ENCODE data around the gene EDN1.

DNA sequence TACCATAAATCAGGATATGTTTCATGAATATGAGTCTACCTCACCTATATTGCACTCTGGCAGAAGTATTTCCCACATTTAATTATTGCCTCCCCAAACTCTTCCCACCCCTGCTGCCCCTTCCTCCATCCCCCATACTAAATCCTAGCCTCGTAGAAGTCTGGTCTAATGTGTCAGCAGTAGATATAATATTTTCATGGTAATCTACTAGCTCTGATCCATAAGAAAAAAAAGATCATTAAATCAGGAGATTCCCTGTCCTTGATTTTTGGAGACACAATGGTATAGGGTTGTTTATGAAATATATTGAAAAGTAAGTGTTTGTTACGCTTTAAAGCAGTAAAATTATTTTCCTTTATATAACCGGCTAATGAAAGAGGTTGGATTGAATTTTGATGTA, 6.4 kb downstream of the EDN1 start:
- TF ChIP-seq POLR2A (IDR thresholded peaks at IDR 0.05; ENCODE audit: insufficient read depth in 1 of 2, low read depth in 2 of 2, low read length in 2 of 2) (no peak), TCF12 (IDR thresholded peaks at IDR 0.05) (no peak), TCF12 (CRISPR knock-in tag; IDR thresholded peaks at IDR 0.05) (no peak), PRDM15 (CRISPR knock-in tag; IDR thresholded peaks at IDR 0.05) (no peak), KLF16 (CRISPR knock-in tag; IDR thresholded peaks at IDR 0.05) (no peak), IRF2 (CRISPR knock-in tag; IDR thresholded peaks at IDR 0.05) (no peak), ATF6 (CRISPR knock-in tag; conservative IDR thresholded peaks at IDR 0.05) (no peak), ZFP1 (CRISPR knock-in tag; IDR thresholded peaks at IDR 0.05) (no peak), BRCA1 (CRISPR knock-in tag; IDR thresholded peaks at IDR 0.05) (no peak)
- TF ChIP-seq, protein P1, sequence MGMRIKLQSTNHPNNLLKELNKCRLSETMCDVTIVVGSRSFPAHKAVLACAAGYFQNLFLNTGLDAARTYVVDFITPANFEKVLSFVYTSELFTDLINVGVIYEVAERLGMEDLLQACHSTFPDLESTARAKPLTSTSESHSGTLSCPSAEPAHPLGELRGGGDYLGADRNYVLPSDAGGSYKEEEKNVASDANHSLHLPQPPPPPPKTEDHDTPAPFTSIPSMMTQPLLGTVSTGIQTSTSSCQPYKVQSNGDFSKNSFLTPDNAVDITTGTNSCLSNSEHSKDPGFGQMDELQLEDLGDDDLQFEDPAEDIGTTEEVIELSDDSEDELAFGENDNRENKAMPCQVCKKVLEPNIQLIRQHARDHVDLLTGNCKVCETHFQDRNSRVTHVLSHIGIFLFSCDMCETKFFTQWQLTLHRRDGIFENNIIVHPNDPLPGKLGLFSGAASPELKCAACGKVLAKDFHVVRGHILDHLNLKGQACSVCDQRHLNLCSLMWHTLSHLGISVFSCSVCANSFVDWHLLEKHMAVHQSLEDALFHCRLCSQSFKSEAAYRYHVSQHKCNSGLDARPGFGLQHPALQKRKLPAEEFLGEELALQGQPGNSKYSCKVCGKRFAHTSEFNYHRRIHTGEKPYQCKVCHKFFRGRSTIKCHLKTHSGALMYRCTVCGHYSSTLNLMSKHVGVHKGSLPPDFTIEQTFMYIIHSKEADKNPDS (CRISPR knock-in tag; IDR thresholded peaks at IDR 0.05), result no peak
